Left ventricle myocardium superior (tissue), 1 donor: ENCODE data around the gene NEDD4L. TPM values are rescaled to one million over a fixed set of nuclear protein-coding genes. Genes with fewer than 3 reads are reported as not detected.

Source experiments
- ATAC-seq: fragments of 200-7000 bp; cut with Tn5 transposase; one replicate; pipeline ENCODE4 v1.9.1; 2020; ENCODE audit warnings: mild to moderate bottlenecking, moderate library complexity
- DNase-seq: peaks from one replicate; pipeline ENCODE4 v3.0.0-alpha.2; 2020
- intact Hi-C: fragments of 100-400 bp; cut with micrococcal nuclease; formaldehyde crosslinking; loops from one replicate; pipeline ENCODE4 v1.11.0; 2022
- total RNA-seq: library from RNA; stranded (reverse); fragmentation: NEBNext Ultra II Directional; extraction: Animal tissue kit (Norgen Biotek cat#: 25700); gene quantifications from one replicate; pipeline ENCODE4 v1.2.1, GENCODE V29; 2021
- donor health status: DM: no; HTN: yes; CAD: no; lungs with severe emphysema.

Gene NEDD4L
- total RNA-seq, 1 donor from 2014 or later: 67.4 TPM

DNA sequence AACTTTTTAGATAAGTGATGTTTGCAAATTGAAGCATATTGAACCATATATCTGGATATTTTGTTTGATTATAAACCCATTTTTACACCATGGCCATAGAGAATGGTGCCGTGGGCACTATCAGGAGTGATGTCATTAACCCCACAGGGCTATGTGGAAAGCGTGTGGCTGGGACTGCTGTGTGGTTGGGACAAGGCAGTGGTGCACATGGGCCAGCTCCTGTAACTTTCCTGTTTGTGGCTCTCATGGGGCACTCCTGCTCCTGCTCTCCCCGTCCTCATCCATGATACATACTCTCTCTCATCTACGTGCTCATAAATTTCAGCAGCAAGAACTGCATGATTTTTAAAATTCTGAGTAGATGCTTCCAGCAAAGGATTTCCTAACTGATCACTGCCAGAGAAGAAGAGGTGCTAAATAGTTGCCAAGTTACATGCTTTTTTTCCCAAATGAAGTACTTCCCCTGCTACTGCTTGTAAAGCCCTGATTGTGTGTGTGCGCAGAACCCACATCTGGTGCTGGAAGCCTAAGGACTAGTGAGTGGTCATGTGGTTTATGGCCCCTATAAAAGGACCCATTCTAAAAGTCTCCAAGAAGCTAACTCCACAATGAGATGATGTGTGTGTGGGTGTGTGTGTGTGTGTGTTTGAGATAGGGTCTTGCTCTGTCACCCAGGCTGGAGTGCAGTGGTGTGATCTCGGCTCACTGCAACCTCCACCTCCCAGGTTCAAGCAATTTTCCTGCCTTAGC is 240.8 kb downstream of the NEDD4L start:
- DNase-seq (no peak), ATAC-seq (peak; percentile 36)
- intact Hi-C loops: no loop called here

DNA sequence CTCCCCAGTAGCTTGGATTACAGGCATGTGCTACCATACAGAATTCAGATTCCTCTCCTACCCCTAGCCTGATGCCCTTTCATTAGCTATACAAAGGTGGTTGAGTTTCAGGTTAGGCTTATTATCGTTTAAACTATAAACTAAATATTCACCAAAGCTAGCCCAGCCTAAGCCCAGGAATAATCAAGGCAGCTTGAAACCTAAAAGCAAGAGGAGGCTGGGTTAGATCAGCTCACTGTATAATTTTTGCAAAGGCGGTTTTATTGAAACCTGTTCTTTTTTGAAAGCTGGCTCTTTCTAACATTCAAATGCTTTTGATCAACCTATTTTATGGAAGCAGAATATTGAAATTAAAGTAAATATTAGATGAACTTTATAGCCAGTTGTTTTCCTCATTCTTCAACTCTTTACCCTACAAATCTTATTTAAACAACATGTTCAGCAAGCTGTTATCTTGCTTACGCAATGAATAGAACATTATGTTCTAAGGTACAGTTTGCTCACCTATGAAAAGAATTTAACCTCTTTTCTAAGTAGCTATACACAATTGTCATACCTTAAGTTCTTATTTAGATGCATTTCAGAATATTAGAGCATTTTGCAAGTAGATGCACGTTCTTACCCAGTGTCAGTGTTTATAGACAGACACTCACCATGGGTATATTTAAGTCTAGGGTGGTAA is 241.6 kb downstream of the NEDD4L start:
- ATAC-seq: peak; percentile 13
- intact Hi-C loops: no loop called here

DNA sequence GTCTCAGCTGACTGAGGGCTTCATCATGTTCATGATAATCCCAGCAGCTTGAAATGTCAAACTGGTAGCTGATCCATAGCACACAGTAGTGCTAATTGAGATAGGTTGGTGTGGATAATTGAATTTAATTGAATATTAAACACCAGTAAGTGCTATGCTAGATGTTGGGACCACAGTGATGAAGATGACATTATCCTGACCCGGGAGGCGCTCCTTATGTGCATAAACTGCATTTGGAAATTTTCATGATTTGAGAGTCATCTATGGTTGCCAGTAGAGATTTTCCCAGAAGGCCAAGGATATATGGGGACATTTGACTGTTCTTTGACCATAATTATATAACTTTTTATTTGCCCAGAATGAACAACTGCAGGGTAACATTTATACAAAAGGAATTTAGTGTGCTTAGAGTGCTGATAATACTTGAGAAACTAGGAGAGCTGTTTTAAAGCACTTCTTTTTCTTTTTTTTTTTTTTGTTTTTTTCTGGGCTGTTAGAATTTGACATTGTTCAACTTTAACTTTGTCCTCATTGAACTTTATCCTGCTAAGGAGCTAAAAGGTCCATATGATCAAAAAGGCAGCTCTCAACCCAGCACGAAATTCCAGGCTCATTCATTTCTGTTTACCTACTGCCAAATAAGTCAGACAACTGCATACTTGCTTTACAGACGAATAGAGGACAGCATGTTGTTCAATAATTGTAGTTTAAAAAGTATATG is 242.8 kb downstream of the NEDD4L start:
- intact Hi-C loops: no loop called here
- ATAC-seq: no peak
- DNase-seq: no peak

More for the DNA sequence above, 241.6 kb downstream of the NEDD4L start:
- DNase-seq: no peak

DNA sequence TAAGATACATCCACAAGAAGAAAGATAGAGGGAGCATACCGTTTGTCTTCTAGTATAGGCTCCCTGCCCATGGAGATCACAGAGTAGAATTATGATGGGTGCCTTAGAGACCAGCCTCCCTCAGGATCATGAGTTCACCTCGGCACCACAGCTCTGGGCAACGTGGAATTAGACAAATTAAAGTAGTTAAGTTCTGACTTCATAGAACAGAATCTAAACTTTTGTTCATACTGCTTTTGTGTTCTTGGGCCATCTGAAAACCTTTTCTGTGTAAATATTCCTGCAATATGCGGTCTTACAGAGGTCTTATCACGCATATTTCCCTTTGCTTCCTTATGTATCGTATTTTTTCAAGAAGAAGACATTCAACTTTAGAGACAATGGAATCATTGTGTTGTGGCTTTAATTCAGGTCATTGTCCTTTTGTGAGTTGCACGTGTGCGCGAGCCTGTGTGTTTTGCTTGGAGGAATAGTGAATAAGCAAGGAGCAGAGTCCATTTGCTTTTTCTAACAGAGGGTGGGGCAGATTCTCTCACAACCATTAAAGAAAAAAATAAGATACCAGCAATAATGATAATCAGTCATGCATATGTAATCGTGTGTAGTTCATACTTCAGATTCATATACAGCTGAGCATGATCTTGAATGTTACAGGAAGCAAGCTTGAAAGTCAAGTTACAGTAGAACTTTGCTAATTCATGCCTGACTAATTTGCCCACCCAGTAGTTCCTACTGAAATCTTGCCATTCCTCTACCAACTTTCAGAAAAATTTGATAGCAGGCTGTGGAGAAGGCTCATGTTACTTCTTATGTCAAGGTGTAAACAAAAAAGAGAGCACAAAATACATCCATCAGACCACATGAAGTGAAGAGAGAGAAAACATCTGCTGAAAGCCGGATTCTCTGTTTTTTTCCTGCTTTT is 243.6 kb downstream of the NEDD4L start:
- intact Hi-C loops: no loop called here
- DNase-seq (no peak), ATAC-seq (no peak)

DNA sequence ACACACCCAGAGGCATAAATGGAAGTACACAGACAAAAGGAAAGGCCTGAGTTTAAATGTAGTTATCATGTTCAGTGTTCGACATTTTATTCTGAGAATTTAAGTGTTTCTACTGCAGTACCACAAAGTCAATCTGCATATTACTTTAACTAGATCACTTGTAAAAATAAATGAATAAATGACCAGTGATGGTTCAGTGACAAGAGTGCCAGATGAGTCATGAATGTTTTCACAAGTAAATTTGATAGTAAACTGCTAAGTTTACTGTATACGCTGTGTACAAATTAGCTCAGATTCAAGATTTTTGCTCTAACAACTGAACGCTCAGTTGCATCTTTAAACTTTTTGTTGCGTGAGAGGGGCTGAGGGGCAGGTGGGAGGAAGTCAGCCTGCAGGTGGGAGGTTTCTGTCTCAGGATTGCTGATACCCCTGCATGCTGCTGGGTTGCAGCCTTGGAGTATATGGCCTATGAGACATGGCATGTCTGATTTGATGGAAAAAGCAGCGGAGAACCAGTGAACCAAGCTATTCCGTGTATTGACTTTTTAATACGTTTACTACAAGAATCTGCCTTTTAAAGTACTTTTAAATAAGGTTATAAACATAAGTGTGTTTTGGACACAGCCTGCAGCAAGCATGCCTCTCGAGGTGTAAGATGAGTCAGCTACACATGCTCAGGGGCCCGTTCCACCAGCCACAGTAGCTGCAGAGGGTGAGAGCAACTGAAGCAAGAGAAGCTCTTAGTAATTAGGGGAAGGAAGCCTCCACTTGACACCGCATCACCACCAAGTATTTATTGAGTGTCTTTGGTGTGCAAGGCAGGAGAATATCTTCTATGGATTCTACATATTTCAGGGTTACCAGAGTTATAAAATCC is 245.1 kb downstream of the NEDD4L start:
- DNase-seq: no peak
- intact Hi-C loops: no loop called here
- ATAC-seq: peak; percentile 65

DNA sequence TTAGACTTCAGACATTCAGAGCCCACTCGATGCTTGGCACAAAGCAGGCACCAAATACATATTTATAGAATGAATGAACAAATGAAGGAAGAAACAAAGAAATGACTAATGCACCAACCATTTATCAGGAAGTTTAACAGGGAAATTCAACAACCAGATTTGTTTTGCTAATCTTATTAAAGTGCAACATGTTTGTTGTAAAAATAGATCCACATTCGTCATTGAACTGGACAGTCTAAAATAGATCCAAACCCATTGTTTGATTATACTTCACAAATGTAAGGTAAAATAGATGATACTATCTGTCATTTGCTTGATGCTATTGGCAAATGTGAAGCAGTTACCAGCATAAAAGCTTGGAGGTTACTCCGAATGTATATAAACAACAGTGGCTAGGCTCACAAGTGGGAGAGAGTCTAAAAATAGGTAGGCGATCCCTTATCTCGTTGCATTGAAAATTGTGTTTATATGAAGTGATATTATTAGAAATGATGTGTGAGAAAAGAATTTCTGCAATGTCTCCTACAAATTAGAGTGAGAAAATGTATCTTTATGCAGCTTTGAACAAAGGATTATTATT is 246.2 kb downstream of the NEDD4L start:
- DNase-seq (no peak), ATAC-seq (peak; percentile 35)
- intact Hi-C loops: no loop called here

DNA sequence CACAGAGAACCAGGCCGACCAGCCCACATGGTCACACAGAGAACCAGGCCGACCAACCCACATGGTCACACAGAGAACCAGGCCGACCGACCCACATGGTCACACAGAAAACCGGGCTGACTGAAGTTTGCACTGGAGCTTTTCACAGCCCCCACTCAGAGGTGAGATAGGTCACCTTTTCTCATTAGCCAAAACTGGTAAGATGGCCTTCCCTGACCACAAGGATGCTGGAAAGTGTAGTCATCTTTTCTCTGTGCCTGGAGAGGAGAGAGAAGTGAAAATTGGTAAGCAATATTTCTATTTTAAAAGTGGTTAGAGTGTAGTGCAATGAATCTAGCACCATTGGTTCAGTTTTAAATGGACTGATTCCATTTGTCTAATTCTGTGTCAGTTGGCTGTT is 247.1 kb downstream of the NEDD4L start:
- DNase-seq: no peak
- ATAC-seq: no peak
- intact Hi-C loops: no loop called here

DNA sequence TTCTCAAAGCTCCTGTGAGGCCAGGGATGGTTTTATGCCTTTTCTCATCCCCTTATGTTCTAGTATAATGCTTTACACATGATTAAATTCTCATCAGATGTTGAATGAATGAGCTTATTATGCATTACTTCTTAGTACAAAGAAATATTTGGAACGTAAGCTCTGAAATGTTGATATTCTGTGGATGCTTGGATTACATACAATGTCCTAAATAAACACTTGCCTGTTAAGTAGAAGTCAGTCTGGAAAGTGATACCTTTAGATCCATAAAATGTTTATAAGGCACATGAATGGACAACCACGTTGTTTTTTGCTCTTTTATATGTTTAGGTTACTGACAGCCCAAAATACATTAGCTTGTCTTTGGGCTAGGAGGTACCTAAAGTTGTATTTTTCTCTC is 248.6 kb downstream of the NEDD4L start:
- no peak for DNase-seq
- intact Hi-C loops: no loop called here
- no peak for ATAC-seq

DNA sequence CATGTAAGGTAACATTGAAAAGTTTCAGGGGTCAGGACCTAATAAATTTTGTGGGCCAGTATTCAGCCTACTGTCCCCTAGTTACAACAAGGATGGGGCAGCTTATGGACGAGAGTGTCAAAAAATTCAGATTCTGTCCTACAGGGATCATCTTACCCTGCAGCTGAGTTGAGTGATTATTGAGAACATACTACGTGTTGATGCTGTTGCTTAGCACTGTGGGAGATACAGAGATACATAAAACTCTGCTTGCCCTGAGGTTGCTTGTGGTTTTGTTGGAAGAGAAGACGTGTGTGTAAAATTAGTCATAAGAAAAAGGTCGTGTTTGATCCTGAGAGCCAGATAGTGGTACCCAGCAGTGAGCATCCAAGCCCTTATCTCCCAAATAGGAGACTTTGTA is 253.2 kb downstream of the NEDD4L start:
- intact Hi-C loops: no loop called here
- DNase-seq (no peak), ATAC-seq (peak; percentile 38)

DNA sequence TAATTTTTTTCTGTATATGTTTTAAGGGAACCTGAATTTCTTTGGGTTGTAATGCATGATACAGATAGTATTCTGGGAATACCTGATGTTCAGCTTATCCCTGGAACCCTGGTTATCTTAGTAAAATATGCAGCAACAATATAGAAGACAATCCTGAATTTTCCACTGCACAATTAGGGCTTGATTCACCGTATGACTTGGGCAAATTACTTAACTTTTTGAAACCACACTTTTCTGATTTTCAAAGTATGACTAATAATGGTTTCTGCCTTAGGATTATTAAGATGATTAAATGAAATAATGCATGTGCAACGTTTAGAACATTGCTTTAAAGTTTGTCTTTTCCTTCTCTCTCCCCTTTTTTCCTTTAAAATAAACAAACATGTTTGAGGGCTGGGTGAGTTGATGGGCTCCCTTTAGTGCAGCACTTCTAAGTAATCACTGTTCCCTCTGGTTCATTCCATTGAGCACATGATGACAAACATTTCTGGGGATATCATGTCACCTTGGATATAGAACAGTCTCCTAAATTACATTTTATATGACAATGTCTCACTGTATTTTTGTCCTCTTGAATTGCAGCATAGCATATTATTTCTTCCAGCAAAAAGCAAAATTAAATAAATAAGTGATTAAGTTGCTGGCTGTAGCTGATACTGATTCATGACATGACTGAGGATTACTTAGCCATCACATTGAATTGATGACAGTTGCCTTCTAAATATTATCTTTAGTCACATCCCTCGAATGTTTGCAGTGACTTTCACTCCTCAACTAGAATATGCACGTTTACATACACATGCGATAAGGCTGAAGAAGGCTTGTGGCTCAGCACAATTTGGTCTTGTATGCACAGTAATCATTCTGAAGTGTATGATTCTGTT is 254.5 kb downstream of the NEDD4L start:
- DNase-seq: no peak
- intact Hi-C loops: no loop called here
- peak; percentile 66 for ATAC-seq

DNA sequence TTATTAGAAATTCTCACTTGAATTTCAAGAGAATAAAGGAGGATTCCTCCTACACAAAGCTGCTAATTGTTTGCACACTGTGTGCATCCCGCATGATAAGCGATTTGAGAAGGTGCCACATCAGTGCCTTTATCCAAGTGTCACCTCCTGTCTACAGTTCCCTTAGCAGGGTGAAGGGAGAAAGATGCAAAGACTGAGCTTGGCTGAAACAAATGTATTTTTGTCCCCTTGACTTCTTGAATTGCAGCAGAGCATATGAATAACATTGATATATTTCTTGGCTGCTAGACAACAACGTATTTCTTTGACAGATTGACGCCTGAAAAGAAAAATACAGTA is 255.1 kb downstream of the NEDD4L start:
- DNase-seq: no peak
- peak; percentile 57 for ATAC-seq
- intact Hi-C loops: no loop called here

DNA sequence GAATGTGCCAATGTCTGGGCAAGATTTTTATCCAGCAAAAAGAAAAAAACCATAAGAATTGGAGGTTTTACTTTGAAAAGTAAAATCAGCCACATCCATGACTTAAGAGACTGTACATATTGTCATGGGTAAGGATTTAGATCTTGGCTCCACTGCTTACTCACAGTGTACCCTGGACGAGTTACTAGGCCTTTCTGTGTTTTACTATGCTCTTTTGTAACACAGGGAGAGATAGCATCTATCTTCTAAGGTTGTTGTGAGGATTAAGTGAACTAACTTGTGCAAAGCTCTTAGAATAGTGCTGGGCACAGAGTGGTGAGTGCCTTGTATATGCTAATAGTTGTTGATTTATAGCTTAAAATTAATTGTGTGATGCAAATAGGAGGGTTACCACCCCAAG is 255.9 kb downstream of the NEDD4L start:
- ATAC-seq: peak; percentile 14
- intact Hi-C loops: no loop called here

DNA sequence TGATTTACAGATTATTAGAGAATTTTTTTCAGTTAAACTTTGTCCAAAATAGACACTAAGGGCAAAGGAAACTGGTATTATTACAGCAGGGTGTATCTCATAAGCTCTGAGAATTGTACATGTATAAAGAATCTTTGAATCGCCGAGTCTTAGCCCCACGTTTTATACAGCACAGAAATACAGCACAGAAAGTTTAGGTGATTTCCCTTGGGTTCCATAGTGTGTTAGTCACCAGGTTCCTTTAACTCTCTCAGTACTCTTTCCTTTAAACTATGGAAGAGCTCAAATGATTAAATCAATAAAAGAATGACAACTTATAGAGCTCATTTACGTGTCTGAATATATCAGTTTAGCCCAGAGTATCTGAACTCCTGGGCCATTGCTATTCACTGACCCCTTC is 256.8 kb downstream of the NEDD4L start:
- intact Hi-C loops: no loop called here
- ATAC-seq (no peak), DNase-seq (no peak)

More for the DNA sequence above, 255.9 kb downstream of the NEDD4L start:
- no peak for DNase-seq

DNA sequence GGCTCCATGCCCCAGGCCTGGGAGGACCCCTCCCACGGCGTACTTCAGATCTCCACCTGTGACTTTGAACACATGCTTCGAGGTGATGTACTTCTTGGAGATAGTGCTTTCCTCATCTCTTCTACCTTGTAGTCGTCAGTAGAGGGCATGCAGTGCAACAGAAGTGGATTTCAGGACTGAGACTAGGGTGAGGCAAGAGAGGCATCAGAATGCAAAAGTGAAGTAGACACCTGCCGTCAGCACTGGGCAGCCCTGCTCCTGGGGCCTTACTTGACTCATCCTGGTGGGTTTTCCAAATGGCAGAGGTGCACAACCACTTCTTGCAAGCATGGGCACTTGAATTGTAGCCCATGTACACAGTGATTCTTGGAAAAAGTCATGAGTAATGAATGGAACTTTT is 258.8 kb downstream of the NEDD4L start:
- ATAC-seq (no peak), DNase-seq (no peak)
- intact Hi-C loops: no loop called here

DNA sequence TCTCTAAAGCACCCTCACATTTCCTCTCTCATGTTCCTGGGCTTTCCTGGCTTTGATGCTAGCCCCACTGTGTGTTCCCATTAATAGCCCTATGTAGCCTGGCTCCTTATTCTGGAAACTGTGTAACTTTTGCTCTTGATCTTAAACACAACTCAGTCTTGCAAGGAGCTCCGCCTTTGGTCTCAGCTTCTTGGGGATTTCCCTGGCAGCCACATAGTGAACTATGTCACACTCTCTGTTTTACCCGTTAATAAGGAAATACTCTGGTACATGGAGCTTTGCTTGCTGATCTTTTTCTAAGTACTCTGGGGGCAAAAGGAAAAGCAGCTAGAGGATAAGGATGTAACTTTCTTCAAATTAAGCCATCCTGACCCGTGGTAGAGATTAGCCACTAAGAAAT is 259.3 kb downstream of the NEDD4L start:
- no peak for ATAC-seq
- intact Hi-C loops: no loop called here
- DNase-seq: no peak

DNA sequence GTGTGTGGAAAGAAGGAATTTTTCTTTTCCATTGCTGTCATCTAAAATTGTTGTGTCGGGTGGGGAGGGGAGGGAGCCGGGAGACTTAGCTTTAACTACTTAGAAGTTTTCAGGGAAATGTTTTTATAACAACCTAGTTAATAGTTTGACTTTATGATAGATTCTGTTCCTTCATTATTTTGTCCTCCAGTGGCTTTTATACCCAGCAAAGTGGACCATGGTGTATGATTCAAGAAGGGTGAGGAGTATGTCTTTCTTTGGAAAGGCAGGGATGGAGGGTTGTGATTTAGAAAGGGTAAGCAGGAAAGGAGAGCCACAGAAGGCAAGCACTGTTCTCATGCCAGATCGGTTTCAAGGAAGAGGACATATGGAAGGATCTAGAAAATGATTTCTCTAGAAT is 261.8 kb downstream of the NEDD4L start:
- DNase-seq (no peak), ATAC-seq (no peak)
- intact Hi-C loops: no loop called here

DNA sequence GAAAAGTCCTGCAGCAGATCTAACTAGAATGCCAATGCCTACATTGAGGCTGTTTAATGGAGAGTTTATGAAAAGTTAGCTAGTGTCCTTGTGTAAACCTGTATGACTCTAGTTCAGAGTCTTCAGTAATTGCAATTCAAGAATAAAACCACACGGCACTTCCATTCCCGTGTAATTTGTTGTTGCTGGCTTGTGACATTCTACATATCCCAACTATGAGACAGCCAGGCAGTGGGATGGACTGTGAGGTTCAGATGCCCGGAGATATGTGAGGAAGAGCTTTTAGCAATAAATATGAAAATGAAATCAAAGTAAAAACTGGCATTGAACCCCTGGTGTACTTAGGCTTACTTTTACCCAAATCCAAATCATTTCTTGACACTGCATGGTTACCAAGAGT is 263.4 kb downstream of the NEDD4L start:
- no peak for DNase-seq
- ATAC-seq: no peak
- intact Hi-C loops: no loop called here
